ENCODE data around the gene STEAP3. TPM values are rescaled to one million over a fixed set of nuclear protein-coding genes. Genes with fewer than 3 reads are reported as not detected.

STEAP3 gene, protein sequence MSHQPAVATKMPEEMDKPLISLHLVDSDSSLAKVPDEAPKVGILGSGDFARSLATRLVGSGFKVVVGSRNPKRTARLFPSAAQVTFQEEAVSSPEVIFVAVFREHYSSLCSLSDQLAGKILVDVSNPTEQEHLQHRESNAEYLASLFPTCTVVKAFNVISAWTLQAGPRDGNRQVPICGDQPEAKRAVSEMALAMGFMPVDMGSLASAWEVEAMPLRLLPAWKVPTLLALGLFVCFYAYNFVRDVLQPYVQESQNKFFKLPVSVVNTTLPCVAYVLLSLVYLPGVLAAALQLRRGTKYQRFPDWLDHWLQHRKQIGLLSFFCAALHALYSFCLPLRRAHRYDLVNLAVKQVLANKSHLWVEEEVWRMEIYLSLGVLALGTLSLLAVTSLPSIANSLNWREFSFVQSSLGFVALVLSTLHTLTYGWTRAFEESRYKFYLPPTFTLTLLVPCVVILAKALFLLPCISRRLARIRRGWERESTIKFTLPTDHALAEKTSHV
- total RNA-seq, result 21.6 and 27.2 TPM in 2 replicates

DNA sequence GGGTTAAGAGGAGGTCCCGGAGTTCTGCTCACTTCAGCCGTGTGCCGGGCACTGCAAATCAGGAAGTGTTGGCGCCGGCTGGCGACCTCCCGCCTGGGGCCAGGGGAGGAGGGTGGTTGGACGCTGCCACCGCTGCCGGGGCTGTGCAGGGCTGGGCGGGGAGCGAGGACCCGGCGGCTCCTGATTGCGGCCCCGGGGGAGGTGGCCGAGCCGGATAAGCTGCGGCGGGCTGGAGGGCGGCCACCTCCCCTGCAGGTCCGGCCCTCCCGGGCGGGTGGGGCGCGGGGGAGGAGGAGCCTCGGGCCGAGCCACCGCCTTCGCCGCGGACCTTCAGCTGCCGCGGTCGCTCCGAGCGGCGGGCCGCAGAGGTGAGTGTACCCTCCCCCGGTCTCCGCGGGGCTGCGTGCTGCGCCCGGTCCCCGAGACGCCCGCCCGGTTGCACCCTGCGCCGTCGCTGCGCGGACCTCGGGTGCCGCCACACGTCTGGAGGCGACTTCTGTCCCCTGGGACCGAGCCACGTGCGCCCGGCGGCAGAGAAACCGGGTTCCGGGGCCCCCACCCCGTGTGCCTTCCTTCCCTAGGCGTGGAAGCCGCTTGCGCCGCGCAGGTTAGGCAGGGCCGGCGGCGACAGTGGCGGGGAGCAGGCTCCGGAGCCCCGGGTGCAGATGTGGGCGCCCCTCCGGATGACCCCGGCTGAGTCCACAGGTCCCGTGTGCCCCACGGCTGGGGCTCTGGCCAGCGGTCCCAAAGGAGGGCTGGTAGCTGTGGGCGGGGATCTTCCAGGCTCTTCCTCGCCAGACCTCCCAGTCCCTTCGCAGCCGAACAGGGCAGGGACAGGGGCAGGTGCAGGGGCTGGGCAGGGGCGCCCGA is at the start of gene STEAP3:
TSS of gene STEAP3 (plus strand) at position 314 of the 870 bp plus-strand sequence. CDS start 7,179 bp downstream, outside the sequence.

Other genes starting within 250 kb of the STEAP3 start
- not detected in 2 replicates for gene C1QL2, start 65.1 kb upstream of the STEAP3 start, total RNA-seq
- gene C2orf76, start 143.0 kb downstream of the STEAP3 start, total RNA-seq, result 7.6 and 16.2 TPM in 2 replicates
- gene DBI, start 143.1 kb downstream of the STEAP3 start, total RNA-seq, result 190 and 215 TPM in 2 replicates
- gene TMEM37, start 208.0 kb downstream of the STEAP3 start, total RNA-seq, result 0.33 and 2.6 TPM in 2 replicates

Data from mammary microvascular endothelial cell (primary cell).